ENCODE measurements around the gene RAPGEF3.
A peak's percentile ranks its signal among the peaks of the same experiment; 100 is the strongest.

The RAPGEF3 gene

DNA sequence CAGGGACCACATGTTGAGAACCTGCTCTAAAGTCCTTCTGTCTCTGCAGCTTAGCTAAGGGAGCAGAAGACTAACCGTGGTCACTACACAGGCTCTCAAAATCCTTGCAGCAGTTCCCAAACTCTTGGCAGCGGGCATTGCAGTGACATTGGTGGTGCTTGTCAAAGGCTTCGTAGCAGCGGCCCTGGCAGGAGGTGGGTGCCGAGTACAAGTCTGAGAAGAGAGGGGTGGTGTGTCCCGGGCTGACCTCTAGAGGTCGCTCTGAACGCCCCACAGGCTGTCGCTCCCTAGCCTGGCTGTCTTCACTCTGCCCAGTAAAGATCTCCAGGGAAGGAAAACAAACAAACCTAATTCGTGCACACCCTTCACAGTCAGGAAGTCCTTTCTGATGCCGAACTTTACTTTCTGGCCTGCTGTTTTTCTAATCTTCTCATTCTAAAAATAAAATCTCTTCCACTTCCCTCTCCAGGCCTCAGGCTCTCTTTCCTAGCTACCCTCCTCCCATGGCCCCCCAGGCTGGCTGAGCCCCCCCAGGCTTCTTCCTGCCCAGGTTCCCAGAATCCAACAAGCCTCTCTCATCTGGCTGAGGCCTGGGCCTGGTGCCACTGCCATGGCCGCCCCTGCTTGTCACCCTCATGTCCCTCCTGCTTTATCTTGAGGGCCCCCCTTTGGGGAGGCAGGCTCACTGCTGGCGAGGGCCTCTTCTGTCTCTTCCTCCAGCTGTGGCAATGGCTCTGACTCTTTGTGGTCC is 41.1 kb downstream of the RAPGEF3 start:
- DNase-seq: peak; percentile 63

- DNase-seq: no peak
Measured at GRCh38 chr12:47717046-47717442, 41.6 kb downstream of the RAPGEF3 start.

DNA sequence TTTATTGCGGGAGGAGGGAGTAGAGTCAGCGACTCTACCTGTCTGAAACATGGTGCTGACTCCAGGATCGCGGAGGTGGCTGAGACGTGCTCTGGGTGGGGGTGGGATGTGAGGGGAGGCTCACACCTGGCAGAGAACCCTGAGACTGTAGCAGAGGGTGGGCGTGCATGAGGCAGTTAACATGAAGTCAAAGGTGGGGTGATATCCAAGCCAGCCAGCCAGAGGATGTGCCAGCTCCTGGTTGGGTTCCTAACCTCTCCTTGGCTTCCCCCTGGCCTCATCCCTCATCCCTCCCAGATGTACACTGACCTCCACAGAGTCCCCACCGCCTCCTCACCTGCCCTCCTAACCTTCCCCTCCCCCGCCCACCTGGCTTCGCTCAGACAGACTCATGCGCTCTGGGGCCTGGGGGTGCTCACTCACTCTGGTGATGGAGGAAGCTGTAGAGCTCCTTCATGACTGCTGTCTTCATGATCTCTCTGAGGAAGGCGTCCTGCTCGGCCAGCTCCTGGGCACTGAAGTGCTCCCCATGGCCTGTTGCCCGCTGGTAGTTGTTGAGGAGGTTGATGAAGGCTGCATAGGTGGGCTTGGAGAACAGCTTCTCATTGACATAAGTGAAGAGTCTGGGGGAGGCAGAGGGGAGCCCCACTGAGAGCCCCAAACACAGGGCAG is 42.7 kb downstream of the RAPGEF3 start:
- DNase-seq: no peak

DNA sequence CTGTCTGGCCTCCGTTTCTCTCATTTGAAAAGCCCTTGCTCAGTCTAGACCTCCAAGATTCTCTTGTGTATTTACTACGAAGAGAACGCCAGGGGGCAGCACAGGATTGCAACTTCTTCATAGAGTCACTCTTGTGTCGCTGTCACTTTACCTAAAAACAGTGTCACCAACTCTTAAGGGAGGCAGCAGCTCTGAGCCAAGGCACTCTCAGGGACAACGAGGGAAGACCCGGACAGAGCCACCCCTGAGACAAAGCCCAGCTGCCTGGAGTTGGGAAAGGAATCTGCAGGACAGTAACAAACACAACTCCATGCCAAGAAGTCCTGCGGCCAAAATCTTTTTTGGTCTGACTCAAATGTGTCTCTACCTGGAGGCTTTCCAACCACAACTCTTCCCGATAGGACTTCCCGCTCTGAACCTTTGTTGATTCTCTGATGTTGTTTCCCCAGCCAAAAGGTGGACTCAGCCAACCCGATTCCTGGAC is 43.2 kb downstream of the RAPGEF3 start:
- DNase-seq: no peak

- no peak for DNase-seq
Measured at GRCh38 chr12:47714826-47715386, 43.8 kb downstream of the RAPGEF3 start.

- no peak for DNase-seq
Measured at GRCh38 chr12:47712171-47712570, 46.5 kb downstream of the RAPGEF3 start.

DNA sequence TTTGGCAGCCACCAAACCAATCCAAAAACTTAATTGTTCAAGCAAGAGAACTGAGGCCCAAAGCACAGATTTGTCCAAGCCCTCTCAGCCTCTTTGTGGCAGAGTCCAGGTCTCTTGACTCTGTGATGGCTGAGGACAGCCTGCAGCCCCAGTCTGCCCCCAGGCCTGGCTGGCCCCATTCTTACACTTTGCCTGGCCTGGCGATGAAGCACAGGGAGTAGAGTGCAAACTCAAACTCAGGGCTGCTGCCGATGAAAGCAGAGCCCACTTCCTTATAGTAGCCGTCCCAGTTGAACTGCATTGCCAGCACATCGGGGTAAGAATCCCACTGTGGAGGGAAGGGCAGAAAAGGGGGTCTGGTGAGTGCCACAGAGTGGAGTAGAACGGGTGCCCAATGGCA is 47.2 kb downstream of the RAPGEF3 start:
- no peak for DNase-seq

DNA sequence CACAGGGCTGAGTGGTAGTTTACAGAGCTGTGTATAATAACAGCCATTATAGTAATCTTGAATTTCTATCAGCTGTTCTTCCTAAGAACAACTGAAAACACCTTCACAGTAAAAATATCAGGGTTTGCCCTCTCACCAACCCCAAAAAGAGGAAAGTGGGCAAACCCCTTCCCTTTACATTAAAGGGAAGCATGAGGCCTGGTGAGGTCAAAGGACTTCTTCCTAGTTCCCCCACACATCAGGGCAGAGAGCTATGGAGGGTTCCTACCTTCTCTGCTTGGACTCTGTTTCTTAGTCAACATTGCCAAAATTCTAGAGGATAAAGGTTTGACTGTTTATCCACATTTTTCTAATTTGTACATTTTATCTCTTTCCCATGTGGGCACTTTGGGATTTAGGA is 48.4 kb downstream of the RAPGEF3 start:
- no peak for DNase-seq

DNA sequence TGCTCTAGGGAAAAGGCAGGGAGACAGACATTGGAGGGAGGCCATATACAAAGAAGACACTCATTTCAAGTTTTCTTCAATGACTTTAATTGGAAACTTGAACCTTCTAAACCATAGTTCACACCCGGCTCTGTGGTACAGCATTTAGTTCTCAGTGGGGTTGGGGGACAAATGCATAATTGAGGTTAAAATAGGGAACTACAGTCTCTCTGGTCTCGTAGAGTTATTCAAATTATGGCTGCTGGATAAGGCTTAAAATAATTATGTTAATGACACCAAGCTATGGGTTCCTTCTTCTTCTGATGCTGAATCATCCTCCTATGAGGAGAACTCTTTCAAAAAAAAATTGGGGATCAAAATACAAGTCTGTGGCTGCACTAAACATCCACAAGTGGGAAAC is 49.0 kb downstream of the RAPGEF3 start:
- no peak for DNase-seq

- DNase-seq: no peak
Measured at GRCh38 chr12:47709237-47709636, 49.4 kb downstream of the RAPGEF3 start.

DNA sequence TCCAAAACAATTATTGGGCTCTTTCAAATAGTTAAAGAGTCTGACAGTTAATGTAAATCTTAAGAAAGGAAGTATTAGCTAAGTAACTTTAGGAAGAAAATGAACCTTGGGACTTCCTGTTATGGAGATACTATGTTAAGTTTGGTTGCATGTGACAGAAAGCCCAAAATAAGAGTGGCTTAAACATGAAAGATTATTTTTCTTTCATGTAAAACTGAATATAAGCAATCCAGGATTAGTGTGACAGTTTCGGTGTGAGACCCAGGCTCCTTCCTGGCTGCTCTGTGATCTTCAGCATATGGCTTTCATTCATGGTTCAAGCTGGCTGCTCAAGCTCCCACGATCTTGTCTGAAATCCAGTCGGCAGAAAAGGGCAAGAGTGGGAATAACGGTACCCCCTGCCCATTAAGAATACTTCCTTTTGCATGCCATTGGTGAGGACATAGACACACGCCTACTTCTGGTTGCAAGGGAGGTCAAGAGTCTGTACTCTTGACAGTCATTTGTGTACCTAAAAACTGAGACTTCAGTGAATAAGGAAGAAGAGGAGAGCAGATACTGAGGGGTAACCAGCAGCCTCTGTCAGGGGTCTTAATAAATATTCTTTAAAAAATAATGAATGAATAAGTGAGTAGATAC is 50.7 kb downstream of the RAPGEF3 start:
- no peak for DNase-seq

GRCh38 chr12:47707355-47707754 is 51.3 kb downstream of the RAPGEF3 start:
- no peak for DNase-seq

- DNase-seq: peak; percentile 95
Measured at GRCh38 chr12:47705566-47706425, 52.9 kb downstream of the RAPGEF3 start, which contains the start of gene RPAP3. RPAP3 (minus strand) TSS chr12:47706030; CDS start chr12:47702840, 3,190 bp downstream.

GRCh38 chr12:47705229-47705565 is 53.5 kb downstream of the RAPGEF3 start:
- DNase-seq: no peak

- DNase-seq: no peak
Measured at GRCh38 chr12:47704719-47705118, 54.0 kb downstream of the RAPGEF3 start.

DNA sequence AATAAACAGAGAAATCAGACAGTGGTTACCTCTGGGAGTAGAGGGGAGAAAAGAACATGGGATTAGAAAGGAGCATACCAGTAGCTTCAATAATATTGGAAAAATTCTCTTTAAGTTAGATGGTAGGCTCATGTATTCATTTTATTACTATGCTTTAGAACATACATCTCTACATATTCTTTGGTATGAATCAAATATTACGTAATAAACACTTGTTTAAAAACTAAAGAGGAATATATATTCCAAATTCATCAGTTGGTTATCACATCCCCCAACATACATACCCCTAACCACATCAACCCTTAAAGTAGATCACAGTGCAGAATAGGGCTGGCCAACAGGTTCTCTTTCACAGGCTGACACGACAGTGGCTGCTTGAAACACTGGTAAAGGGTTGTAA is 58.4 kb downstream of the RAPGEF3 start:
- DNase-seq: no peak

GRCh38 chr12:47698631-47699030 is 60.0 kb downstream of the RAPGEF3 start:
- no peak for DNase-seq

DNA sequence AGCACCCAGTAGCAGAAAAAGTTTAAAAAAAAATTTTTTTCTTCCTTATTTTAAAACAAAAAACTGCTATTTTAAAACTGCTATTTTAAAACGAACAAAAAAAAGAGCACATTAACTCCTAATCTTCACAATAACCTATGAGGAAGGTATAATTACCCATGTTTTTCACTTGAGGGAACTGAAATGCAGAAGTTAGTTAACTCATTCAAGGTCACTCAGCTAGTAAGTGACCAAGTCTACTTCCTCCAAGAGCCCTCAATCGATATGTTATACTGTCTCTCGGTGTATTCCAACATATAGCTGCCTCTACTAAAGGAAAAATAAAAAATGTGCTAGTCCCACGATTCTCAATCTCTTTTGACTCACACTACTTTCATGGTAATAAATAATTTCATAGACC is 60.6 kb downstream of the RAPGEF3 start:
- no peak for DNase-seq

GRCh38 chr12:47689215-47689614 is 69.5 kb downstream of the RAPGEF3 start:
- DNase-seq: no peak

DNA sequence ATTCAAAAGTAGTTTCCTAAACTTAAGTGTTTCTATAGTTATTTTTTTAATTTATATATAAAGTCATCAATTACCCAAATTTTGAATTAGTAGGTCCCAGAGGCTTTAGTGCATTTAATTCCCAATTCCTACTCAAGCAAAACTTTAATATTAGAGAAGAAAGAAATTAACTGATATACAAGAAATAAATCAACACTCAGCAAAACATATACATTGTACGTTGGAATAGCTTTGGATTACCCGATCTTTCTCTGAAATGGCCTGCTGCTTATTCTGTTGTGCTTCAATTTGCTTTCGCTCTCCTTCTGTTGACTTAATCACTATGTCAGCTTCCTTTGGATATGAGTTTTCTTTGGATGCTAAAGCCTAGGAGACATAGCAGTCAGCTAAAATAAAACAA is 71.0 kb downstream of the RAPGEF3 start:
- no peak for DNase-seq

DNA sequence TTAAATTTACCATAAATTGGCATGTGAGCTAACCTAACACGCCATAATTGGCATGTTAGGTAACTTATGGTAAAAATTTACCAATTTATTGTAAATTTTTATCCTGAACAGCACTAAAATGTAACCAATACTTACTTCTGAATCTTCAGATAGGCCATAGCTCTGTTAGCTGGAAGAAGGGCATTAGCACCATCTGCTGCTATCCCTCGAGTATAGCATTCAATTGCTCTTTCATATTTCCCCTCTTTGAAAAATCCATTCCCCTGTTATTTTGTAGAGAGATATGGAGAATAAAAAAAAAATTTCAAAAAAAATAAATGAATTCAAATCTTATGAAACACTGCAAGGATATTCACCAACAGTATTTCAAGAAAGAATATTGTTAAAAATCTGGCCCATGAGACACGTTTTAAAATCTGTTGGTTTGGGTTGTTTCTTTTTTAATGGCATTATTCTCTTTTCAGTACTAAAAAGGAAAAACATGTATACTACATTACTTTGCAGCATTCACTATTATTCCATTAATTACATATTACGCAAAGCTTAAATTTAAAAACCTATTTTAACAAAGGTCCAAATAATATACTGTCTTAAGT is 71.9 kb downstream of the RAPGEF3 start:
- no peak for DNase-seq
